ENCODE data around the gene PPA1. TPM values are rescaled to one million over a fixed set of nuclear protein-coding genes. Genes with fewer than 3 reads are reported as not detected.
"Not testable (repeated sequence)": the region's sequence is repeated elsewhere in the genome, so short reads cannot be mapped to it uniquely, and the experiment has no call there.

PPA1 gene
- total RNA-seq, 2 donors from 2014 or later, result 48.0 to 69.2 TPM

- Histone ChIP-seq H3K27me3 (peaks cover 7 to 16% of the 10 kb centered on the region in 2 donors), H3K36me3 (no peaks in the 10 kb centered on the region), H3K9me3 (no peaks in the 10 kb centered on the region), H3K4me1 (peaks cover 0 to 7% of the 10 kb centered on the region in 2 donors), H3K27ac (no peak overlapping the region), H3K4me3 (no peak overlapping the region)
- no peak for TF ChIP-seq CTCF (IDR thresholded peaks at IDR 0.05)
- no peak for DNase-seq (ENCODE audit: low spot score)
Observed at GRCh38 chr10:70253878-70254765, 20.9 kb upstream of the PPA1 start.

- H3K36me3 ChIP-seq, result no peaks in the 10 kb centered on the region
- H3K27ac ChIP-seq, result no peak overlapping the region
- TF ChIP-seq CTCF (IDR thresholded peaks at IDR 0.05), result no peak
- H3K4me1 ChIP-seq, result peaks cover 0 to 7% of the 10 kb centered on the region in 2 donors
- no peak overlapping the region for H3K4me3 ChIP-seq
- DNase-seq (ENCODE audit: low spot score), result no peak
- H3K9me3 ChIP-seq, result no peaks in the 10 kb centered on the region
- peaks cover 7 to 16% of the 10 kb centered on the region in 2 donors for H3K27me3 ChIP-seq
Observed at GRCh38 chr10:70250961-70251680, 17.9 kb upstream of the PPA1 start.

GRCh38 chr10:70247360-70247759 is 14.1 kb upstream of the PPA1 start:
- Histone ChIP-seq H3K27me3 (no peaks in the 10 kb centered on the region), H3K36me3 (no peaks in the 10 kb centered on the region), H3K4me1 (no peaks in the 10 kb centered on the region), H3K27ac (no peak overlapping the region), H3K9me3 (no peaks in the 10 kb centered on the region), H3K4me3 (no peak overlapping the region)
- TF ChIP-seq CTCF (IDR thresholded peaks at IDR 0.05), result no peak
- DNase-seq (ENCODE audit: low spot score), result no peak

- no peaks in the 10 kb centered on the region for H3K4me1 ChIP-seq
- no peak overlapping the region for H3K27ac ChIP-seq
- H3K9me3 ChIP-seq, result no peaks in the 10 kb centered on the region
- no peak overlapping the region for H3K4me3 ChIP-seq
- H3K27me3 ChIP-seq, result no peaks in the 10 kb centered on the region
- H3K36me3 ChIP-seq, result no peaks in the 10 kb centered on the region
- no peak for DNase-seq (ENCODE audit: low spot score)
- TF ChIP-seq CTCF (IDR thresholded peaks at IDR 0.05), result no peak
Observed at GRCh38 chr10:70241081-70241480, 7.9 kb upstream of the PPA1 start.

- not testable (repeated sequence) for H3K36me3 ChIP-seq; H3K27me3 ChIP-seq; H3K27ac ChIP-seq; DNase-seq (ENCODE audit: low spot score); H3K4me1 ChIP-seq; H3K9me3 ChIP-seq; H3K4me3 ChIP-seq
Observed at GRCh38 chr10:70239986-70240385, 6.8 kb upstream of the PPA1 start.

- H3K27ac ChIP-seq; H3K4me3 ChIP-seq; H3K9me3 ChIP-seq; H3K36me3 ChIP-seq; H3K4me1 ChIP-seq; H3K27me3 ChIP-seq; DNase-seq (ENCODE audit: low spot score): not testable (repeated sequence)
Observed at GRCh38 chr10:70239077-70239976, 6.1 kb upstream of the PPA1 start.

- H3K4me3 ChIP-seq; H3K4me1 ChIP-seq; H3K27ac ChIP-seq; H3K9me3 ChIP-seq; H3K27me3 ChIP-seq; DNase-seq (ENCODE audit: low spot score); H3K36me3 ChIP-seq: not testable (repeated sequence)
Observed at GRCh38 chr10:70237958-70238536, 4.8 kb upstream of the PPA1 start.

Measured in right atrium auricular region (tissue), 2 donors.